HCT116 (cell line): ENCODE measurements around the gene ZNF823. TPM values are rescaled to one million over a fixed set of nuclear protein-coding genes. Genes with fewer than 3 reads are reported as not detected.

ENCODE experiments used
- ATAC-seq: fragments of 200-7000 bp; cut with Tn5 transposase; 2 replicates; pipeline ENCODE4 v1.9.1; 2020; ENCODE audit warnings: mild to moderate bottlenecking, moderate library complexity
- BruUV-seq: library from RNA; stranded (reverse); fragments of 400-500 nt; replicated peaks from 2 replicates; lab custom pipeline; 2021; lab: Mats Ljungman, UMichigan
- CTCF ChIA-PET: fragments of 300-600 bp; sonication (Branson Sonifier 250); formaldehyde crosslinking; loops from one replicate; lab custom pipeline; 2021; ENCODE audit warnings: antibody characterized with exemption; lab: Charles Lee
- POLR2A ChIA-PET: fragments of 300-600, 350-600 bp; sonication (Branson Sonifier 250); formaldehyde crosslinking; loops from one replicate; lab custom pipeline; 2021; ENCODE audit warnings: antibody characterized with exemption; lab: Charles Lee
- RAD21 ChIA-PET, 2 experiments: fragments of 300-600 bp; sonication (Branson Sonifier 250); formaldehyde crosslinking; loops; one replicate each; lab custom pipeline; 2023; ENCODE audit warnings: low total read pairs in 2 of 2; ENCODE audit not compliant: uncharacterized antibody in 2 of 2, unreplicated experiment in 2 of 2, low non-redundant PET in 1 of 2; lab: Charles Lee
- DNase-seq: peaks from one replicate; pipeline ENCODE4 v3.0.0-alpha.2; 2010; ENCODE audit warnings: low read depth, low spot score
- H2AFZ ChIP-seq: fragments of 200-600 bp; shearing (Covaris generic), sonication (generic); 2 replicates; pipeline ENCODE4 v1.6.1; 2017; ENCODE audit warnings: low read depth, mixed run types, mixed read lengths, antibody characterized with exemption, low read length; ENCODE audit not compliant: poor library complexity, severe bottlenecking
- H3K27ac ChIP-seq: 2 replicates; pipeline ENCODE4 v1.5.1; 2012; ENCODE audit warnings: low read depth, low read length
- H3K27me3 ChIP-seq: fragments of 200-600 bp; sonication (generic); 2 replicates; pipeline ENCODE4 v1.6.1; 2016; ENCODE audit warnings: mixed run types, low read length, mixed read lengths; ENCODE audit not compliant: insufficient read depth
- H3K36me3 ChIP-seq, 2 experiments: fragments of 200-500 bp in 1 of 2; fragments of 200-600 bp in 1 of 2; sonication (Bioruptor generic) in 1 of 2; sonication (generic) in 1 of 2; 2 replicates each; pipeline versions ENCODE4 v1.5.1 to v1.6.1; 2014 to 2016; ENCODE audit warnings: low read length in 2 of 2, inconsistent platforms in 1 of 2, mixed read lengths in 1 of 2, mixed run types in 1 of 2; ENCODE audit not compliant: insufficient read depth in 2 of 2, control insufficient read depth in 1 of 2
- H3K4me1 ChIP-seq, 2 experiments: fragments of 200-600 bp in 1 of 2; sonication (generic) in 1 of 2; 2 replicates each; pipeline versions ENCODE4 v1.5.1 to v1.6.1; 2012 to 2017; ENCODE audit warnings: low read length in 2 of 2, inconsistent platforms in 1 of 2, mild to moderate bottlenecking in 1 of 2, mixed read lengths in 1 of 2, mixed run types in 1 of 2, moderate library complexity in 1 of 2; ENCODE audit not compliant: insufficient read depth in 2 of 2, control insufficient read depth in 1 of 2
- H3K4me2 ChIP-seq: fragments of 200-600 bp; sonication (generic); 2 replicates; pipeline ENCODE4 v1.6.1; 2017; ENCODE audit warnings: mixed run types, low read length, mixed read lengths
- H3K4me3 ChIP-seq, 2 experiments: fragments of 200-600 bp in 1 of 2; sonication (generic) in 1 of 2; replicated peaks in 1 of 2; 2 replicates each; pipeline ENCODE4 v1.5.1; 2011 to 2016; ENCODE audit warnings: low read length in 2 of 2, control low read depth in 1 of 2, low read depth in 1 of 2, mild to moderate bottlenecking in 1 of 2, mixed read lengths in 1 of 2, mixed run types in 1 of 2
- H3K79me2 ChIP-seq: fragments of 200-600 bp; sonication (generic); 2 replicates; pipeline ENCODE4 v1.6.1; 2017; ENCODE audit warnings: mild to moderate bottlenecking, mixed run types, low read length, moderate library complexity, mixed read lengths; ENCODE audit not compliant: insufficient read depth
- H3K9ac ChIP-seq: fragments of 200-600 bp; sonication (generic); 2 replicates; pipeline ENCODE4 v1.6.1; 2016; ENCODE audit warnings: low read length, mixed read lengths
- H3K9me2 ChIP-seq: fragments of 200-600 bp; sonication (generic), shearing (Covaris generic); 2 replicates; pipeline ENCODE4 v1.6.1; 2017; ENCODE audit warnings: mixed run types, mild to moderate bottlenecking, moderate library complexity; ENCODE audit not compliant: insufficient read depth
- H3K9me3 ChIP-seq, 2 experiments: fragments of 200-500 bp in 1 of 2; fragments of 200-600 bp in 1 of 2; sonication (Bioruptor generic) in 1 of 2; sonication (generic) in 1 of 2; 2 replicates each; pipeline ENCODE4 v1.6.1; 2014 to 2017; ENCODE audit warnings: low read length in 2 of 2, mixed read lengths in 2 of 2, inconsistent platforms in 1 of 2, low read depth in 1 of 2, mild to moderate bottlenecking in 1 of 2, mixed run types in 1 of 2, moderate library complexity in 1 of 2; ENCODE audit not compliant: control insufficient read depth in 1 of 2, insufficient read depth in 1 of 2
- H4K20me1 ChIP-seq: fragments of 200-600 bp; sonication (generic), shearing (Covaris generic); 2 replicates; pipeline ENCODE4 v1.6.1; 2017; ENCODE audit warnings: mixed run types, mild to moderate bottlenecking, moderate library complexity; ENCODE audit not compliant: insufficient read depth
- ELF1 ChIP-seq: IDR thresholded peaks from 2 replicates; pipeline ENCODE4 v1.6.1; 2012; ENCODE audit warnings: low read depth, borderline replicate concordance
- EZH2phosphoT487 ChIP-seq: fragments of 200-600 bp; IDR thresholded peaks from 2 replicates; pipeline ENCODE4 v1.6.1; 2018; ENCODE audit warnings: antibody characterized with exemption, borderline replicate concordance
- JUND ChIP-seq: IDR thresholded peaks from 2 replicates; pipeline ENCODE4 v1.6.1; 2012
- RAD21 ChIP-seq: IDR thresholded peaks from 2 replicates; pipeline ENCODE4 v1.6.1; 2012; ENCODE audit warnings: low read depth, mild to moderate bottlenecking
- YY1 ChIP-seq: IDR thresholded peaks from 2 replicates; pipeline ENCODE4 v1.6.1; 2011; ENCODE audit warnings: low read length, low read depth, moderate library complexity, mild to moderate bottlenecking; ENCODE audit not compliant: insufficient replicate concordance; ENCODE audit errors: extremely low read depth
- ZBTB33 ChIP-seq: IDR thresholded peaks from 2 replicates; pipeline ENCODE4 v1.6.1; 2011; ENCODE audit warnings: mild to moderate bottlenecking, low read length, moderate library complexity; ENCODE audit not compliant: insufficient replicate concordance; ENCODE audit errors: extremely low read depth
- ZNF274 ChIP-seq: fragments of 200-500 bp; sonication (Bioruptor generic); IDR thresholded peaks from 2 replicates; pipeline ENCODE4 v1.6.1; 2014; ENCODE audit warnings: mild to moderate bottlenecking, low read depth, low read length, inconsistent platforms
- intact Hi-C: fragments of 100-400 bp; cut with micrococcal nuclease; formaldehyde crosslinking; loops from 2 replicates; pipeline ENCODE4 v1.10.0; 2022
- total RNA-seq: library from RNA; stranded (reverse); gene quantifications from one replicate; pipeline ENCODE4 v1.2.1, GENCODE V29; 2021; ENCODE audit not compliant: unreplicated experiment

Gene ZNF823
- total RNA-seq, 1 experiment from 2014 or later: 4.7 TPM

- no peaks in the 10 kb centered on the region for H3K27me3 ChIP-seq
- no peak for TF ChIP-seq ELF1
- no peak for TF ChIP-seq RAD21
- TF ChIP-seq EZH2phosphoT487: no peak
- TF ChIP-seq JUND: no peak
- peak; percentile 50 for TF ChIP-seq ZNF274
- TF ChIP-seq ZBTB33: no peak
- no peak for TF ChIP-seq YY1
- no peaks in the 10 kb centered on the region for H3K9me2 ChIP-seq
- no peak for ATAC-seq
- no peaks in the 10 kb centered on the region for H3K4me1 ChIP-seq
- RAD21 ChIA-PET: no interaction called here
- H3K36me3 ChIP-seq: peaks cover 0 to 29% of the 10 kb centered on the region in 2 experiments; a peak in 2 of 4 replicates
- CTCF ChIA-PET: no interaction called here
- no peaks in the 10 kb centered on the region for H4K20me1 ChIP-seq
- BruUV-seq: no TSS peak
- no peak overlapping the region for H3K4me2 ChIP-seq
- no peak for DNase-seq
- H2AFZ ChIP-seq: no peak overlapping the region
- peaks cover 22% of the 10 kb centered on the region; the same call in 1 of the 2 replicates for H3K79me2 ChIP-seq
- POLR2A ChIA-PET: no interaction called here
- no peak overlapping the region for H3K9ac ChIP-seq
- H3K9me3 ChIP-seq: peaks cover 33 to 38% of the 10 kb centered on the region in 2 experiments; a peak in 3 of 4 replicates
- H3K4me3 ChIP-seq: no peak overlapping the region
- intact Hi-C loops: no loop called here
- no peak overlapping the region for H3K27ac ChIP-seq
These were observed 52.8 kb downstream of the ZNF823 start for GRCh38 chr19:11685676-11686650.
